IPS-20b (cell line): ENCODE data around the gene CHRNB2.

Experiments used
- H3K27ac ChIP-seq: one replicate; pipeline ENCODE4 v1.5.1; 2013; ENCODE audit warnings: low read length
- H3K27me3 ChIP-seq: 2 replicates; pipeline ENCODE4 v1.6.1; 2013; ENCODE audit warnings: mild to moderate bottlenecking, low read length, inconsistent platforms; ENCODE audit not compliant: insufficient read depth
- H3K36me3 ChIP-seq: 2 replicates; pipeline ENCODE4 v1.6.1; 2013; ENCODE audit warnings: low read depth, mild to moderate bottlenecking, inconsistent platforms, low read length, moderate library complexity; ENCODE audit not compliant: insufficient read depth
- H3K4me1 ChIP-seq: 2 replicates; pipeline ENCODE4 v1.6.1; 2013; ENCODE audit warnings: mild to moderate bottlenecking, control low read depth, inconsistent platforms, low read length, moderate library complexity; ENCODE audit not compliant: insufficient read depth
- H3K4me3 ChIP-seq: 2 replicates; pipeline ENCODE4 v1.5.1; 2013; ENCODE audit warnings: mild to moderate bottlenecking, low read length, inconsistent platforms
- H3K9ac ChIP-seq: 2 replicates; pipeline ENCODE4 v1.6.1; 2013; ENCODE audit warnings: low read depth, mild to moderate bottlenecking, inconsistent platforms, low read length, moderate library complexity
- H3K9me3 ChIP-seq: 2 replicates; pipeline ENCODE4 v1.6.1; 2013; ENCODE audit warnings: mild to moderate bottlenecking, low read depth, low read length, inconsistent platforms; ENCODE audit not compliant: insufficient read depth

CHRNB2 gene

DNA sequence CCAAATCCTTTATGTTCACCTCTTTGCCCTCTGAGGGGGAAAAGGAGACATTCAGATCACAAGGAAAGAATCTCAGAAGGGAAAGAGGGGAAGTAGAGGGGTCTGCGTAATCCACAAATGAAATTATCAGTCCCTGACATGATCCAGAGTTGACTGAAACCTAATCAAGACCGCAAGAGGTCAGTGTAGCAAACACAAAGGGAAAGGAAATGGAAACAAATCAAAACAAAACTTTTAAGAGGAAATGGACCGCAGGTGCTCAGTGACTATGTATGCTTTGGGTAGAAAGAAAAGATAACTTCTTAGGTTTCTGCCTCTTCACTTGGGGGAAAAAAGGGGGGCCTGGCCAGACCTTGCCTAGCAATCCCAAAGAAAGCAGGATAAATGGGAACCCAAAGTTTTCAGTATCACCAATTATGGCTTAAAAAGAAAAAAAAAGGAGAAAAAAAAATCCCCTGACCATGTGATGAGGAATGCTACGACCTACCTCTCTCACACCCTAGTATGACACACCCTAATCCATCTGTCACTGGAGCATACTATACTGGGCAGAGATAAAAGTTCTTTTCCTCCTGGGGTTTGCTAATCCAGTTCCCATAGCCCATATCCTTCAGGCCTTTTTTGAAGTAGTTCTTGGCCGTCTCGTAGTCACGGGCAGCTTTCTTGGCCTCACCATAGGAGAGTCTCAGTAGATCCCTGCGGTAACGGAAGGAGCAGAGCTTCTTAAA is 16.9 kb downstream of the CHRNB2 start:
- no peak overlapping the region for H3K27ac ChIP-seq
- H3K36me3 ChIP-seq: peaks cover 99% of the 10 kb centered on the region
- H3K9me3 ChIP-seq: no peaks in the 10 kb centered on the region
- no peaks in the 10 kb centered on the region for H3K27me3 ChIP-seq
- H3K9ac ChIP-seq: no peak overlapping the region
- H3K4me3 ChIP-seq: no peak overlapping the region
- H3K4me1 ChIP-seq: no peaks in the 10 kb centered on the region

DNA sequence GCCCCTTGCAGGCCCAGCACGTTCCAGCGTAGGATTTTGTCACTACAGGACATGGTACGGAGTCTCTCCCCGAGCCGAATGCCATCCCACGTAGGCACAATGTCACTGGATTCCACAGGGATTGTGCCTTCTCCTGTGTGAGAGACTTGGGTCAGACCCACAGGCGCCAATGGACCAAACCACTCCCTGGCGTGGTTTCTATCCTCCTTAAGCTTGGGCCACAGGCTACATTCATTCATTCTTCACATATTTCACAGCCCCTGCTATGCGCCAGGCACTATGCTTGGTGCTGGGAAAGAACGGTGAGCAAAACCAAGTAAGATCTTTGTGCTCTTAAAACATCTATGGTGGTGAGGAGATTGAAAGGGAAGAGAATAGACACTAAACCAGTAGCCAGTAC is 18.7 kb downstream of the CHRNB2 start:
- no peak overlapping the region for H3K4me3 ChIP-seq
- H3K27ac ChIP-seq: no peak overlapping the region
- H3K9me3 ChIP-seq: no peaks in the 10 kb centered on the region
- no peak overlapping the region for H3K9ac ChIP-seq
- H3K36me3 ChIP-seq: peaks cover 99% of the 10 kb centered on the region
- no peaks in the 10 kb centered on the region for H3K4me1 ChIP-seq
- H3K27me3 ChIP-seq: no peaks in the 10 kb centered on the region

DNA sequence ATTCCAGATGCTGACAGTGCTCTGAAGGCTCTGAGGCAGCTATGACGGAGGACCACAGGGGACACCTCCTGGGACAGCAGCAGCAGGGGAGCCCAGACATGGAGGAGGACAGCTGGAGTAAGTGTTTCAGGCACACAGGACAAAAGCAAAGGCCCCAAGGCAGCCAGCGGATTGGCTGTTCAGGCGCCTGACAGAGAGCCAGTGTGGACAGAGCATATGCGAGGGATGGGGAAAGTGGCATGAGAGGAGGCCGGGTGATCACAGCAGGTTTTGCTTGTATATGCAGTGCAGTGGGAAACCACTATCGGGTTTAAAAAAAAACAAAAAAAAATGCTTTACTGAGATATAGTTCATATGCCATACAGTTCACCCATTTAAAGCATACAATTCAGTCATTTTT is 19.1 kb downstream of the CHRNB2 start:
- Histone ChIP-seq H3K27me3 (no peaks in the 10 kb centered on the region), H3K9ac (no peak overlapping the region), H3K4me1 (no peaks in the 10 kb centered on the region), H3K4me3 (no peak overlapping the region), H3K27ac (no peak overlapping the region), H3K9me3 (no peaks in the 10 kb centered on the region), H3K36me3 (peaks cover 100% of the 10 kb centered on the region)

DNA sequence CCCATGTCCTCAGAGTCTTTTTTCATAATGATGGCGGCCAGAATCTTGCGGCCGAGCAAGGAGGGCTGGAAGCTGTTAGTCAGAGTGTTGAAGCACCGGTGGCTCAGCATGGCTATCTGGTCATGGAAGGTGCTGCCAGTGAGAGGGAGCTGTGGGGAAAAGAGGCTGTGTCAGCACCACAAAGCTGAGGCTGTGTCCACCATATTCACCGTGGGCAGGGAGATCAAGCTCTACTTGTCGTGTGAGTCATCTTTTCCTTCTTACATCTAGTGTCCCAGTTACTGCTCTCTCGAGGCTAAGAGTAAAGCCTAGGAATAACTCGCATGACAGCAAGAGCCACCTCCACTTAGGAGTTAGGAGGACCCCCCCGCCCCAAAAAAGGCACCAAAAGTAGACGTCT is 22.2 kb downstream of the CHRNB2 start:
- H3K27ac ChIP-seq: no peak overlapping the region
- H3K27me3 ChIP-seq: no peaks in the 10 kb centered on the region
- H3K9me3 ChIP-seq: no peaks in the 10 kb centered on the region
- H3K4me1 ChIP-seq: no peaks in the 10 kb centered on the region
- H3K36me3 ChIP-seq: peaks cover 99% of the 10 kb centered on the region
- no peak overlapping the region for H3K4me3 ChIP-seq
- no peak overlapping the region for H3K9ac ChIP-seq

DNA sequence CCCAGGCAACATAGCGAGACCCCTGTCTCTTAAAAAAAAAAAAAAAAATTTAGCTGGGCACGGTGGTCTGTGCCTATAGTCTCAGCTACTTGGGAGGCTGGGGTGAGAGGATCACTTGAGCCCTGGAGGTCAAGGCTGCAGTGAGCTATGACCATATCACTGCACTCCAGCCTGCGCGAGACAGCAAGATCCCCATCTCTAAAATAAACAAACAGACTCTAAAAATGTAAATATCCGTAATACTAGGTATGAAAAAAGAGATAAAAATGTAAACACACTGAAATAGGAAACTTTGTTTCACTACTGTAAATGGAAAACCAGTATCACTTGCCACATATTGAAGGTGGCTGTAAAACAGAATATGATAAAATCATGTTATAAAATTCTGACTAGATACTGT is 23.2 kb downstream of the CHRNB2 start:
- no peak overlapping the region for H3K27ac ChIP-seq
- H3K9me3 ChIP-seq: no peaks in the 10 kb centered on the region
- peaks cover 97% of the 10 kb centered on the region for H3K36me3 ChIP-seq
- no peaks in the 10 kb centered on the region for H3K4me1 ChIP-seq
- H3K4me3 ChIP-seq: no peak overlapping the region
- no peaks in the 10 kb centered on the region for H3K27me3 ChIP-seq
- no peak overlapping the region for H3K9ac ChIP-seq

DNA sequence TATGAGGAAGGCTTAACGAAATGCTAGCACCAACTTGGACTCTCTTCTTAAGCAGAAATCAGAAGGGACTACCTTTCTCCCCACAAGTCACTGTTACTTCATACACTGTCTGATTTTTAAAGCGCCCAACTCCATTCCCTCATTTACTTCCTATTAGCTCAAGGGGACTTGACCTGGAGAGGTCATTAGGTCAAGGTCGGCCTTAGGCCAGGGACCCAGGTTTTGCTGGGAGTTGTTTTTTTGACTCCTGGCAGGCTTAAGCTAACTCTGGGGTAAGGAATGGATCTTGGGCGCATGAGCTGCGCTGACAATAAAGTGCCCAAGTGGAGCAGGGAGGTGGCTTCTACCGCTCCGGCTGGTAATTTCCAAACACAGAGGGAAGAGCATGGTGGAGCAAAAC is 23.6 kb downstream of the CHRNB2 start:
- peaks cover 97% of the 10 kb centered on the region for H3K36me3 ChIP-seq
- H3K27me3 ChIP-seq: no peaks in the 10 kb centered on the region
- no peak overlapping the region for H3K27ac ChIP-seq
- H3K9me3 ChIP-seq: no peaks in the 10 kb centered on the region
- no peak overlapping the region for H3K4me3 ChIP-seq
- H3K9ac ChIP-seq: no peak overlapping the region
- no peaks in the 10 kb centered on the region for H3K4me1 ChIP-seq

DNA sequence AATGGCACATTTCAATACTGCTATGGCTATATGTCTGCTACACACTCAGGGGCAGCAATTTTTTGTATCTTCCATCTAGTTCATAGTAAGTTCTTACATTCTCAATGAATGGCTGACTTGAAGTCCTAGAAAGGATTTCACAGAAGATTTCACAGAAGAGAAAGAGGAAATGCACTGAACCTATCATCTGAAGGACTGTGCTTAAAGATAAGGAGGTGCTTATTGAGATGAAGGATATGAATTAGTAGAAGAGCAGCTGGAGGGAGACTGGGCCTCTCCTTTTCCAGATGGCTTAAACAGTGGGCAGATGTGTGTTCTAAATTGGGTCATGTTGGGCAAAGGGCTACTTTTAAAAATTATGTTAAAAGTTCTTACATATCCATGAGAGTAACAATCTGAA is 25.8 kb downstream of the CHRNB2 start:
- Histone ChIP-seq H3K27ac (no peak overlapping the region), H3K36me3 (peaks cover 97% of the 10 kb centered on the region)

DNA sequence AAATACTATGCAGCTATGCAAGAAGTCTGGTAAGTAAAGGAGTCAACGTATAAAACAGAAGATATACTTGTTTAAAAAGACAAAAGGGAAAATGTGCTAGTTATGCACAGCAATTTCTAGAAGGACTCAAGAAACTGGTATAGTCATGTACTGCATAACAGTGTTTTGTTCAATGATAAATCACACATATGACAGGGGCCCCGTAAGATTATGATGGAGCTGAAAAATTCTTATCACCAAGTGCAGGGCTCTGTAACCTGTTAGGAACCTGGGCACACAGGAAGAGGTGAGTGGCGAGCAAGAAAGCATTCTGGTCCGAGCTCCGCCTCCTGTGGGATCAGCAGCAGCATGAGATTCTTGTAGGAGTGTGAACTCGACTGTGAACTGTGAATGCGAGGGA is 27.2 kb downstream of the CHRNB2 start:
- H3K36me3 ChIP-seq: peaks cover 97% of the 10 kb centered on the region
- H3K27me3 ChIP-seq: no peaks in the 10 kb centered on the region
- H3K4me1 ChIP-seq: no peaks in the 10 kb centered on the region
- no peak overlapping the region for H3K9ac ChIP-seq
- H3K4me3 ChIP-seq: no peak overlapping the region
- H3K9me3 ChIP-seq: no peaks in the 10 kb centered on the region
- H3K27ac ChIP-seq: no peak overlapping the region

More for the DNA sequence above, 25.8 kb downstream of the CHRNB2 start:
- Histone ChIP-seq H3K4me1 (no peaks in the 10 kb centered on the region), H3K9ac (no peak overlapping the region), H3K4me3 (no peak overlapping the region), H3K9me3 (no peaks in the 10 kb centered on the region), H3K27me3 (no peaks in the 10 kb centered on the region)

DNA sequence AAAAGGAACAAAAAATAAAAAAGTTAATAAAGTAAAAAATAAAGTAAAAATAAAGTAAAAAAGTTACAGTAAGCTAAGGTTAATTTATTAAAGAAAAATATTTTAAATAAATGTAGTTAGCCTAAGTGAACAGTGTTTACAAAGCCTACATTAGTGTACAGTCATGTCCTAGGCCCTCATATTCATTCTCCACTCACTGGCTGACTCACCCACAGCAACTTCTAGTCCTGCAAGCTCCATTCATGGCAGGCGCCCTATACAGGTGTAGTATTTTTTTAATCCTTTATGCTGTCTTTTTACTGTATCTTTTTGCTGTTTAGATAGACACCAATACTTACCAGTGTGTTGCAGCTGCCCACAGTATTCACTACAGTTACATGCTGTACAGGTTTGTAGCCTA is 28.0 kb downstream of the CHRNB2 start:
- Histone ChIP-seq H3K27me3 (no peaks in the 10 kb centered on the region), H3K9ac (no peak overlapping the region), H3K9me3 (no peaks in the 10 kb centered on the region), H3K36me3 (peaks cover 94% of the 10 kb centered on the region), H3K27ac (no peak overlapping the region), H3K4me1 (no peaks in the 10 kb centered on the region), H3K4me3 (no peak overlapping the region)

DNA sequence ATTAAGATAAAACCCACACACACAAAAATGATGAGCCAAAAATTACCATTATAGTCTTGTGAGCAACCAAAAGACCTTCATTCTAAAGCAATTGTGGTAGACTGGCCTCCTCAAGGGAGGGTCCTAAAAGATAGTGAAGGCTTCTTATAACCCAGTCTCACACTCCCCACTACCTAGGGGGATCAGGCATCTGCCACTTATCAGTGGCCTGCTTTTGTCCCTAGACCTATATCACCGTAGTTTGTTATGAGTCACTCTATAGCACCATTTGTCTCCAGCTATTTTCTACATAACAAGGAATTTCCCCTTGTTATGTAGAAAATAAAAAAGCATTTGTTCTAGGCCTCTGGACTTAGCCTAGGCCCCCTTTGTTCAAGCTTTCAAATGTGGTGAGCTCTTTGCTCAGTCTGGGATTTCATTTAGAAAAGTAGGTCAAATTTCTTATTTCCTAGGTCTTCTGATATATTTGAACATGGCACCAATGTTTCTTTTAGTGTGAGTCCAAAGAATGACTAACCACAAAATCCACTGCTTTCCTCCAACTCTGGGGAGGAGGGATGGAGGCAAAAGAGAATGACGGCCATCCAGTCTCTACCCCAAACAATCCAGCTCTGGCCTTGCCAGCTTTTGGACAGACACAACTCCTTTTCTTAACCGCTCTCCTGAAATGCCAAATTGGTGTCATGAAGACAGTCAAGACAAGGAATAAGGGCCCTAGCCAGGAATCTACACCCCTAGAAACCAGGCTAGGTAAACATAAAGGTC is 31.5 kb downstream of the CHRNB2 start:
- Histone ChIP-seq H3K4me3 (no peak overlapping the region), H3K36me3 (peaks cover 89% of the 10 kb centered on the region), H3K27me3 (no peaks in the 10 kb centered on the region), H3K9me3 (no peaks in the 10 kb centered on the region), H3K9ac (no peak overlapping the region), H3K27ac (no peak overlapping the region), H3K4me1 (no peaks in the 10 kb centered on the region)

DNA sequence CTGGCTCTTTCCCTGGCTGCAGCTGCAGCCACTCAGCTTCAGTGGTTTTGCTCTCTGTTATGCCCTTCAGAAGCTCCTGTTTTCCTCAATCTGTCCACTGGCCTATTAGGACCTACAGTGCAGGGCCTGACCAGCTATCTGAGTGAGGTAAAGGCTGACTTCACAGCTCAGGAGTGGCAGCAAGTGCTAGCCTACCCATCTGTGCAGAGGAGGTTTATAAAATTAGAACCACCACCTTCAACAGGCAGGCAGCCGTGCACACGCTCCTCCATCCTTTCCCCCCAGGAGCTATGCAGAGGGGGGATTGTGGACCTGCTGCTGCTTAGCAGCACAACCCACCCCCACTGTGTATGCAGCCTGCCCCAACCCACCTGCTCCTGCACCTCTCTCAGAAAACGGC is 32.1 kb downstream of the CHRNB2 start:
- H3K36me3 ChIP-seq: peaks cover 83% of the 10 kb centered on the region
- no peaks in the 10 kb centered on the region for H3K27me3 ChIP-seq
- H3K9me3 ChIP-seq: no peaks in the 10 kb centered on the region
- H3K9ac ChIP-seq: no peak overlapping the region
- H3K27ac ChIP-seq: no peak overlapping the region
- no peaks in the 10 kb centered on the region for H3K4me1 ChIP-seq
- no peak overlapping the region for H3K4me3 ChIP-seq

DNA sequence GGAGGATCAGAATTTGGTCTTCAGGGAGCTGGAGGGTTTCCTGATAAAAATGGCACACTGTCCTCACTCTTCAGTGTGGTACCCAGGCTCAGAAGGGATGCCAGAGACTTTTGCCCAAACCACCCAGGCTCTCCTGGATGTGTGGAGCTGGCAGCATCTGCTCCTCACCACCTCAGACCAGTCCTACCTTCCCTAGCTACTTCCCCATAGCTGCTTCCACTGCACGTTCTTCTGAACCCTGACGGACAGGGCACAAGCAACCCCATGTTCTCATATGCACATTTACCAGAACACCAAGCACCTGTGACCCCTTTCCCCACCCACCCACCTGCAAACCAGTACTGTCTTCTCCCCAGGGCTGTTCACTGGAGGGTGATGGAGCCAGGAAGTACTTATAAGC is 35.7 kb downstream of the CHRNB2 start:
- H3K9me3 ChIP-seq: no peaks in the 10 kb centered on the region
- no peaks in the 10 kb centered on the region for H3K27me3 ChIP-seq
- H3K9ac ChIP-seq: no peak overlapping the region
- H3K27ac ChIP-seq: no peak overlapping the region
- H3K4me1 ChIP-seq: peaks cover 7% of the 10 kb centered on the region; the same call in 1 of the 2 replicates
- H3K36me3 ChIP-seq: peaks cover 56% of the 10 kb centered on the region
- H3K4me3 ChIP-seq: no peak overlapping the region
